ENCODE measurements around the gene LRRN2.

LRRN2 gene

DNA sequence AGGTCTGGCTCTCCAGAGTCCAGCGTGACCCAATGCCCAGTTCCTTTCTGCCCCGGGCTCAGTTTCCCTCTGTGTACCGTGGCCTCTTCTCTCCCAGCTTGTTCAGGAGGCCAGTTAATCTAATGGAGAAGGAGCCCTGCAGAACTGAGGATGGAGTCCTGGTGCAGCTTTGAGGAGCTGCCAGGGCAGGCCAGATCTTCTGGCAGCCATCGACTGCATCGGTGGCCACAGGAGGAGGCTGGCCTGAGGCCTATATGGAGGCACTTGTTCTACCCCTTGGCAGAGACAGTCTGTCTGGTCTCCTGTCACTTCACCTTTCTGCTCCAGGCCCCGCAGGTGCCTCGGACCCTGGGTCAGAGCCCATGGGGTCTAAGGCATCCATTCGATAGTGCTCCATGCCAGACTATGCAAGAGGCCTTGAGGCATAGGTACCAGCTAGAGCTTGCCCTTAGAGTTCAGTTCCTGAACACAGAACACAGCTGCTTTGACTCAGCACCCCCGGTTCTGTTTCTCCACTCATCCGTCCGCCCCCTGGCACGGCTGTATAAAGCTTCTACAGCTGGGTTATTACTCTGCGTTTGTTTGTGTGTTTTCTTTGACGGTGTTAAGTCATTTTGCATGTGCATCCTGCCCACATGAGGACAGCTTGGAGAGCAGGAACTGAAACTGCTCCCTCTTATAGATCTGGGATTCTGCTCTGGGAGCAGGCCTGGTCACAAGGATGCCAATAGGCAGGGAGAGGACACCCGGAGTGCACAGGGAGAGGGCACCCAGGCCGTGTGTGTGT lies 18.5 kb upstream of the LRRN2 start:
- no peak for ATAC-seq
- TF ChIP-seq, protein P1, sequence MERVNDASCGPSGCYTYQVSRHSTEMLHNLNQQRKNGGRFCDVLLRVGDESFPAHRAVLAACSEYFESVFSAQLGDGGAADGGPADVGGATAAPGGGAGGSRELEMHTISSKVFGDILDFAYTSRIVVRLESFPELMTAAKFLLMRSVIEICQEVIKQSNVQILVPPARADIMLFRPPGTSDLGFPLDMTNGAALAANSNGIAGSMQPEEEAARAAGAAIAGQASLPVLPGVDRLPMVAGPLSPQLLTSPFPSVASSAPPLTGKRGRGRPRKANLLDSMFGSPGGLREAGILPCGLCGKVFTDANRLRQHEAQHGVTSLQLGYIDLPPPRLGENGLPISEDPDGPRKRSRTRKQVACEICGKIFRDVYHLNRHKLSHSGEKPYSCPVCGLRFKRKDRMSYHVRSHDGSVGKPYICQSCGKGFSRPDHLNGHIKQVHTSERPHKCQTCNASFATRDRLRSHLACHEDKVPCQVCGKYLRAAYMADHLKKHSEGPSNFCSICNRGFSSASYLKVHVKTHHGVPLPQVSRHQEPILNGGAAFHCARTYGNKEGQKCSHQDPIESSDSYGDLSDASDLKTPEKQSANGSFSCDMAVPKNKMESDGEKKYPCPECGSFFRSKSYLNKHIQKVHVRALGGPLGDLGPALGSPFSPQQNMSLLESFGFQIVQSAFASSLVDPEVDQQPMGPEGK (CRISPR knock-in tag; IDR thresholded peaks at IDR 0.05; ENCODE audit: borderline replicate concordance): no peak
- no peak for TF ChIP-seq ZNF565 (CRISPR knock-in tag; conservative IDR thresholded peaks at IDR 0.05; ENCODE audit: low read depth)

DNA sequence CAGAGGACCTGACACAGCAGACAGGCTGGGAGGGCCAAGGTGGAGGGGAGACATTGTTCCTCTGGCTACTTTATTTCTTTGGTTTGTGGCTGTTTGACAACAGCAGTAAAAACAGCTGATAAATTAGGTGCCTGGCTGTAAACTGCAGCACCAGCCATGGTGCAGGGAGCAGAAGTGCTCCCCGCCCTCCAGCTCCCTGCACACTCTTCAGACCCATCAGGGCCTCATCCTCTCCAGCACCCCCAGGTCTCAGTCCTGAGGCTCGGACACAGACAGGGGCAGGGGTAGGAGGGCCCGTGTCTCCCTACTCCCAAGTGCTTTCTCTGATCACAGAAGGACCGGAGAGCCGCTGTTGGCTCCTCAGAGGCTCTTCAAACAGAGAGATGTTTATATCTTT lies 17.7 kb upstream of the LRRN2 start:
- ATAC-seq: no peak
- TF ChIP-seq, protein P2, sequence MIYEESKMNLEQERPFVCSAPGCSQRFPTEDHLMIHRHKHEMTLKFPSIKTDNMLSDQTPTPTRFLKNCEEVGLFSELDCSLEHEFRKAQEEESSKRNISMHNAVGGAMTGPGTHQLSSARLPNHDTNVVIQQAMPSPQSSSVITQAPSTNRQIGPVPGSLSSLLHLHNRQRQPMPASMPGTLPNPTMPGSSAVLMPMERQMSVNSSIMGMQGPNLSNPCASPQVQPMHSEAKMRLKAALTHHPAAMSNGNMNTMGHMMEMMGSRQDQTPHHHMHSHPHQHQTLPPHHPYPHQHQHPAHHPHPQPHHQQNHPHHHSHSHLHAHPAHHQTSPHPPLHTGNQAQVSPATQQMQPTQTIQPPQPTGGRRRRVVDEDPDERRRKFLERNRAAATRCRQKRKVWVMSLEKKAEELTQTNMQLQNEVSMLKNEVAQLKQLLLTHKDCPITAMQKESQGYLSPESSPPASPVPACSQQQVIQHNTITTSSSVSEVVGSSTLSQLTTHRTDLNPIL (CRISPR knock-in tag; IDR thresholded peaks at IDR 0.05; ENCODE audit: low read depth): no peak
- TF ChIP-seq, protein P3, sequence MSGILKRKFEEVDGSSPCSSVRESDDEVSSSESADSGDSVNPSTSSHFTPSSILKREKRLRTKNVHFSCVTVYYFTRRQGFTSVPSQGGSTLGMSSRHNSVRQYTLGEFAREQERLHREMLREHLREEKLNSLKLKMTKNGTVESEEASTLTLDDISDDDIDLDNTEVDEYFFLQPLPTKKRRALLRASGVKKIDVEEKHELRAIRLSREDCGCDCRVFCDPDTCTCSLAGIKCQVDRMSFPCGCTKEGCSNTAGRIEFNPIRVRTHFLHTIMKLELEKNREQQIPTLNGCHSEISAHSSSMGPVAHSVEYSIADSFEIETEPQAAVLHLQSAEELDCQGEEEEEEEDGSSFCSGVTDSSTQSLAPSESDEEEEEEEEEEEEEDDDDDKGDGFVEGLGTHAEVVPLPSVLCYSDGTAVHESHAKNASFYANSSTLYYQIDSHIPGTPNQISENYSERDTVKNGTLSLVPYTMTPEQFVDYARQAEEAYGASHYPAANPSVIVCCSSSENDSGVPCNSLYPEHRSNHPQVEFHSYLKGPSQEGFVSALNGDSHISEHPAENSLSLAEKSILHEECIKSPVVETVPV (CRISPR knock-in tag; IDR thresholded peaks at IDR 0.05): no peak
- TF ChIP-seq RARB (CRISPR knock-in tag; IDR thresholded peaks at IDR 0.05) (no peak), ZNF565 (CRISPR knock-in tag; conservative IDR thresholded peaks at IDR 0.05; ENCODE audit: low read depth) (no peak), OSR1 (CRISPR knock-in tag; IDR thresholded peaks at IDR 0.05) (no peak), ZFP30 (CRISPR knock-in tag; IDR thresholded peaks at IDR 0.05) (no peak), BACH2 (CRISPR knock-in tag; IDR thresholded peaks at IDR 0.05; ENCODE audit: borderline replicate concordance) (no peak), ARNTL (CRISPR knock-in tag; IDR thresholded peaks at IDR 0.05; ENCODE audit: borderline replicate concordance, low read depth) (no peak), ZNF70 (CRISPR knock-in tag; IDR thresholded peaks at IDR 0.05) (no peak), ZC3H10 (CRISPR knock-in tag; IDR thresholded peaks at IDR 0.05) (no peak), SNAI2 (CRISPR knock-in tag; IDR thresholded peaks at IDR 0.05) (no peak), TCF4 (CRISPR knock-in tag; IDR thresholded peaks at IDR 0.05; ENCODE audit: borderline replicate concordance) (no peak), PPARA (CRISPR knock-in tag; IDR thresholded peaks at IDR 0.05; ENCODE audit: borderline replicate concordance) (no peak), CSDC2 (CRISPR knock-in tag; IDR thresholded peaks at IDR 0.05) (no peak), ZNF8 (CRISPR knock-in tag; IDR thresholded peaks at IDR 0.05) (no peak), ESRRG (CRISPR knock-in tag; IDR thresholded peaks at IDR 0.05) (no peak), ISL1 (CRISPR knock-in tag; IDR thresholded peaks at IDR 0.05) (no peak)
- TF ChIP-seq, protein P1 (CRISPR knock-in tag; IDR thresholded peaks at IDR 0.05; ENCODE audit: borderline replicate concordance): no peak
- TF ChIP-seq, protein P4, sequence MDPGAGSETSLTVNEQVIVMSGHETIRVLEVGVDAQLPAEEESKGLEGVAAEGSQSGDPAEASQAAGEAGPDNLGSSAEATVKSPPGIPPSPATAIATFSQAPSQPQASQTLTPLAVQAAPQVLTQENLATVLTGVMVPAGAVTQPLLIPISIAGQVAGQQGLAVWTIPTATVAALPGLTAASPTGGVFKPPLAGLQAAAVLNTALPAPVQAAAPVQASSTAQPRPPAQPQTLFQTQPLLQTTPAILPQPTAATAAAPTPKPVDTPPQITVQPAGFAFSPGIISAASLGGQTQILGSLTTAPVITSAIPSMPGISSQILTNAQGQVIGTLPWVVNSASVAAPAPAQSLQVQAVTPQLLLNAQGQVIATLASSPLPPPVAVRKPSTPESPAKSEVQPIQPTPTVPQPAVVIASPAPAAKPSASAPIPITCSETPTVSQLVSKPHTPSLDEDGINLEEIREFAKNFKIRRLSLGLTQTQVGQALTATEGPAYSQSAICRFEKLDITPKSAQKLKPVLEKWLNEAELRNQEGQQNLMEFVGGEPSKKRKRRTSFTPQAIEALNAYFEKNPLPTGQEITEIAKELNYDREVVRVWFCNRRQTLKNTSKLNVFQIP (CRISPR knock-in tag; IDR thresholded peaks at IDR 0.05; ENCODE audit: borderline replicate concordance, low read depth): no peak
- TF ChIP-seq, protein P5, sequence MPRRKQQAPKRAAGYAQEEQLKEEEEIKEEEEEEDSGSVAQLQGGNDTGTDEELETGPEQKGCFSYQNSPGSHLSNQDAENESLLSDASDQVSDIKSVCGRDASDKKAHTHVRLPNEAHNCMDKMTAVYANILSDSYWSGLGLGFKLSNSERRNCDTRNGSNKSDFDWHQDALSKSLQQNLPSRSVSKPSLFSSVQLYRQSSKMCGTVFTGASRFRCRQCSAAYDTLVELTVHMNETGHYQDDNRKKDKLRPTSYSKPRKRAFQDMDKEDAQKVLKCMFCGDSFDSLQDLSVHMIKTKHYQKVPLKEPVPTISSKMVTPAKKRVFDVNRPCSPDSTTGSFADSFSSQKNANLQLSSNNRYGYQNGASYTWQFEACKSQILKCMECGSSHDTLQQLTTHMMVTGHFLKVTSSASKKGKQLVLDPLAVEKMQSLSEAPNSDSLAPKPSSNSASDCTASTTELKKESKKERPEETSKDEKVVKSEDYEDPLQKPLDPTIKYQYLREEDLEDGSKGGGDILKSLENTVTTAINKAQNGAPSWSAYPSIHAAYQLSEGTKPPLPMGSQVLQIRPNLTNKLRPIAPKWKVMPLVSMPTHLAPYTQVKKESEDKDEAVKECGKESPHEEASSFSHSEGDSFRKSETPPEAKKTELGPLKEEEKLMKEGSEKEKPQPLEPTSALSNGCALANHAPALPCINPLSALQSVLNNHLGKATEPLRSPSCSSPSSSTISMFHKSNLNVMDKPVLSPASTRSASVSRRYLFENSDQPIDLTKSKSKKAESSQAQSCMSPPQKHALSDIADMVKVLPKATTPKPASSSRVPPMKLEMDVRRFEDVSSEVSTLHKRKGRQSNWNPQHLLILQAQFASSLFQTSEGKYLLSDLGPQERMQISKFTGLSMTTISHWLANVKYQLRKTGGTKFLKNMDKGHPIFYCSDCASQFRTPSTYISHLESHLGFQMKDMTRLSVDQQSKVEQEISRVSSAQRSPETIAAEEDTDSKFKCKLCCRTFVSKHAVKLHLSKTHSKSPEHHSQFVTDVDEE (CRISPR knock-in tag; IDR thresholded peaks at IDR 0.05): no peak

All from SK-N-SH treated with all-trans-retinoic acid at 6 μM for 48 hours (cell line).